Activated T-helper 2 cell treated with anti-CD3 and anti-CD28 coated beads, Interferon-gamma antibody, Interleukin-2, Interleukin-4, amounts not matched to agents 10 μg/mL and 5 μg/mL and 100 μg/mL, durations not matched to agents 14 hours and 24 hours and 36 hours (primary cell): ENCODE results near the gene MAGEB10. TPM values are rescaled to one million over a fixed set of nuclear protein-coding genes. Genes with fewer than 3 reads are reported as not detected.
"Not testable (repeated sequence)": the region's sequence is repeated elsewhere in the genome, so short reads cannot be mapped to it uniquely, and the experiment has no call there.

Experiments
- DNase-seq: peaks from one replicate; pipeline ENCODE4 v3.0.0; 2021; ENCODE audit warnings: low spot score
- H3K27ac Mint-ChIP-seq: one replicate; pipeline ENCODE4 v1.8.0; 2021; ENCODE audit warnings: mixed read lengths
- H3K27me3 Mint-ChIP-seq: one replicate; pipeline ENCODE4 v1.8.0; 2021; ENCODE audit warnings: low read depth, mixed read lengths
- H3K36me3 Mint-ChIP-seq: one replicate; pipeline ENCODE4 v1.8.0; 2021; ENCODE audit warnings: low read depth, mixed read lengths
- H3K4me1 Mint-ChIP-seq: one replicate; pipeline ENCODE4 v1.8.0; 2021; ENCODE audit warnings: low read depth, mixed read lengths
- H3K4me3 Mint-ChIP-seq: one replicate; pipeline ENCODE4 v1.8.0; 2021; ENCODE audit warnings: low read depth, mild to moderate bottlenecking, moderate library complexity, mixed read lengths
- H3K9me3 Mint-ChIP-seq: one replicate; pipeline ENCODE4 v1.8.0; 2021; ENCODE audit warnings: mixed read lengths
- intact Hi-C: fragments of 100-400 bp; cut with micrococcal nuclease; formaldehyde crosslinking; loops from one replicate; pipeline ENCODE4 v1.15.1; 2023
- total RNA-seq: library from RNA; stranded (reverse); gene quantifications from 2 replicates; pipeline ENCODE4 v1.2.3, GENCODE V29; 2022

Gene MAGEB10, protein sequence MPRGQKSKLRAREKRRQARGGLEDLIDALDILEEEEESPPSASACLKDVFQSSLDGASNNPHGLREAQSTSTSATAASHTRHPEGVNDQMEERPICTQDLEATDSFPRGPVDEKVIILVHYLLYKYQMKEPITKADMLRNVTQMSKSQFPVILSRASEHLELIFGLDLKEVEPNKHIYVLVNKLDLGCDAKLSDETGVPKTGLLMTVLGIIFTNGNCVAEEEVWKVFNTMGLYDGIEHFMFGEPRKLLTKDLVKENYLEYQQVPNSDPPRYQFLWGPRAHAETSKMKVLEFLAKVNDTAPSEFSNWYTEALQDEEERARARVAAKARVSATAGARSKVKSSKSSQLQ
- not detected in 2 replicates for total RNA-seq

- H3K9me3 Mint-ChIP-seq = no peaks in the 10 kb centered on the region
- no peaks in the 10 kb centered on the region for H3K4me1 Mint-ChIP-seq
These were observed at the start of gene MAGEB10 for GRCh38 chrX:27807690-27808089. Gene MAGEB10, plus strand, starts transcription at chrX:27807990. Its CDS starts 13,317 bp downstream, at chrX:27821307.

DNA sequence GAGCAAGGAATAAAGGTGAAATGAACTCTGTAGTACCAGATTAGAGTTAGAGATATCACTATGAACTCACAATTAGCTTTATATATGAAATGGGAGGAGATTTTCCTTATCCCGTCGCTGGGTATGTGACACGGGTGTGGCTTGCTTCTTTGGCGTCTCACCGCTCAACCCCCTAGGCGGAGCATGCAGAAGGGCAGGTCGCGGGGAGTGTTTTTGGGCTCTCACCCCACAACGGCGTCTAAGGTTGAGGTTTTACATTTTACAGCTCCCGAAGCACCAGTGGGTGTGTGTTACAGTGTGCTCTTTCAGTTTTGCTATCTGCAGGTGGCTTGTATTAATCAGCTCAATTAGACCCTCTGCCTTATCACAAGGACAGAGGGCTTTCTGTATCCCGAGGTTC, 42.1 kb upstream of the MAGEB10 start:
- H3K9me3 Mint-ChIP-seq = peaks cover 7% of the 10 kb centered on the region
- H3K27ac Mint-ChIP-seq = no peak overlapping the region

More at GRCh38 chrX:27807690-27808089, at the start of gene MAGEB10:
- intact Hi-C loops = no loop called here
- H3K27me3 Mint-ChIP-seq = no peaks in the 10 kb centered on the region
- H3K4me3 Mint-ChIP-seq = no peak within 1 kb of the TSS
- no peak within 1 kb of the TSS for H3K27ac Mint-ChIP-seq
- H3K36me3 Mint-ChIP-seq = no peaks in the 10 kb centered on the region
- no peak for DNase-seq

GRCh38 chrX:27767387-27767786, 40.4 kb upstream of the MAGEB10 start:
- intact Hi-C loops = no loop called here

More for the DNA sequence above, 42.1 kb upstream of the MAGEB10 start:
- Mint-ChIP-seq H3K36me3 (no peaks in the 10 kb centered on the region), H3K4me1 (no peaks in the 10 kb centered on the region), H3K4me3 (no peak overlapping the region), H3K27me3 (no peaks in the 10 kb centered on the region)
- no peak for DNase-seq
- intact Hi-C loops = no loop called here

GRCh38 chrX:27775984-27776383, 31.8 kb upstream of the MAGEB10 start:
- DNase-seq = no peak
- H3K4me1 Mint-ChIP-seq = no peaks in the 10 kb centered on the region
- intact Hi-C loops = no loop called here
- H3K9me3 Mint-ChIP-seq = no peaks in the 10 kb centered on the region
- no peaks in the 10 kb centered on the region for H3K36me3 Mint-ChIP-seq
- H3K27me3 Mint-ChIP-seq = no peaks in the 10 kb centered on the region
- H3K4me3 Mint-ChIP-seq = no peak overlapping the region
- H3K27ac Mint-ChIP-seq = no peak overlapping the region

More at GRCh38 chrX:27767387-27767786, 40.4 kb upstream of the MAGEB10 start:
- H3K4me1 Mint-ChIP-seq = no peaks in the 10 kb centered on the region
- H3K4me3 Mint-ChIP-seq = no peak overlapping the region
- H3K36me3 Mint-ChIP-seq = no peaks in the 10 kb centered on the region
- peaks cover 6% of the 10 kb centered on the region for H3K9me3 Mint-ChIP-seq
- DNase-seq = no peak
- H3K27ac Mint-ChIP-seq = no peak overlapping the region
- H3K27me3 Mint-ChIP-seq = no peaks in the 10 kb centered on the region

GRCh38 chrX:27796640-27797257, 11.0 kb upstream of the MAGEB10 start:
- Mint-ChIP-seq H3K4me1 (no peaks in the 10 kb centered on the region), H3K9me3 (no peaks in the 10 kb centered on the region), H3K36me3 (no peaks in the 10 kb centered on the region), H3K27ac (no peak overlapping the region), H3K4me3 (no peak overlapping the region), H3K27me3 (no peaks in the 10 kb centered on the region)
- no peak for DNase-seq
- intact Hi-C loops = no loop called here

GRCh38 chrX:27797575-27797974, 10.2 kb upstream of the MAGEB10 start:
- H3K9me3 Mint-ChIP-seq = peaks cover 4% of the 10 kb centered on the region
- H3K4me3 Mint-ChIP-seq = no peak overlapping the region
- H3K36me3 Mint-ChIP-seq = no peaks in the 10 kb centered on the region
- intact Hi-C loops = no loop called here
- no peaks in the 10 kb centered on the region for H3K4me1 Mint-ChIP-seq
- no peak for DNase-seq
- H3K27me3 Mint-ChIP-seq = no peaks in the 10 kb centered on the region
- H3K27ac Mint-ChIP-seq = no peak overlapping the region

DNA sequence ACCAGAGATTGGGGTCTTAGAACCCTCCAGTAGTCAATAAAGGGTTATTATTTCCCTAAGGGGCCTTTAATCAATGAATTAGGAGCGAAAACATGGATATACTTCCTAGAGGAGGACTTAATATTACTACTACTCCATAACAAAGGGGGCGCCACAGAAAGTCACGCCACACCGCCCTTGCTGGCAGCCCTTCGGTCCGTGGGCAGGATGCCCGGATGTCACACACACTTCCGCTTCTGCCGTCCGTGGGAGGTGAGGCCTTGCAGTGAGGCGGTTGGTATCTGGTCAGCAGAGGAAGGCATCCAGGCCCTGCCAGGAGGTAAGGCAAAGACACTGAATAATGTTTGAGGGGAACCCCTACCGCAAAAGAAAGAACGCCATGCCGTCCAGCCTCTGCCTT, 436 bp downstream of the MAGEB10 start:
- Mint-ChIP-seq H3K27me3 (no peaks in the 10 kb centered on the region), H3K9me3 (no peaks in the 10 kb centered on the region), H3K4me3 (no peak overlapping the region), H3K4me1 (no peaks in the 10 kb centered on the region), H3K36me3 (no peaks in the 10 kb centered on the region), H3K27ac (no peak overlapping the region)
- intact Hi-C loops = no loop called here
- no peak for DNase-seq

DNA sequence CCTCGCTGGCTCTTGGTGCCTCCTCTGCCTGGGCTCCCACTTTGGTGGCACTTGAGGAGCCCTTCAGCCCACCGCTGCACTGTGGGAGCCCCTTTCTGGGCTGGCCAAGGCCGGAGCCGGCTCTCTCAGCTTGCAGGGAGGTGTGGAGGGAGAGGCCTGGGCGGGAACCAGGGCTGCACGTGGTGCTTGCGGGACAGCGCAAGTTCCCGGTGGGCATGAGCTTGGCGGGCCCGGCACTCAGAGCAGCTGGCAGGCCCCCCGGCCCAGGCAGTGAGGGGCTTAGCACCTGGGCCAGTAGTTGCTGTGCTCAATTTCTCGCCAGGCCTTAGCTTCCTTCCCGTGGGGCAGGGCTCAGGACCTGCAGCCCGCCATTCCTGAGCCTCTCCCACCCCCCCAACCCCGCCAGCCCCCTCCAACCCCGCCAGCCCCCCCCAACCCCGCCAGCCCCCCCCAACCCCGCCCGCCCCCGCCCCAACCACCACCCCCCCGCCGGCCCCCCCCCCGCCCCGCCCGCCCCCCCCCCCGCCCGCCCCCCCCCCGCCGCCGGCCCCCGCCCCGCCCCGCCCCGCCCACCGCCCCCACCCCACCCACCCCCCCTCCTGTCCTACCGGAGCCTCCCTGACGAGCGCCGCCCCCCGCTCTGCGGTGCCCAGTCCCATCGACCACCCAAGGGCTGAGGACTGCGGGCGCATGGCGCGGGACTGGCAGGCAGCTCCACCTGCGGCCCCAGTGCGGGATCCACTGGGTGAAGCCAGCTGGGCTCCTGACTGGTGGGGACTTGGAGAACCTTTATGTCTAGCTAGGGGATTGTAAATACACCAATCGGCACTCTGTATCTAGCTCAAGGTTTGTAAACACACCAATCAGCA, 1.4 kb downstream of the MAGEB10 start:
- H3K36me3 Mint-ChIP-seq, H3K4me1 Mint-ChIP-seq, DNase-seq, H3K27ac Mint-ChIP-seq, H3K27me3 Mint-ChIP-seq, H3K4me3 Mint-ChIP-seq, H3K9me3 Mint-ChIP-seq, intact Hi-C loops: not testable (repeated sequence)

DNA sequence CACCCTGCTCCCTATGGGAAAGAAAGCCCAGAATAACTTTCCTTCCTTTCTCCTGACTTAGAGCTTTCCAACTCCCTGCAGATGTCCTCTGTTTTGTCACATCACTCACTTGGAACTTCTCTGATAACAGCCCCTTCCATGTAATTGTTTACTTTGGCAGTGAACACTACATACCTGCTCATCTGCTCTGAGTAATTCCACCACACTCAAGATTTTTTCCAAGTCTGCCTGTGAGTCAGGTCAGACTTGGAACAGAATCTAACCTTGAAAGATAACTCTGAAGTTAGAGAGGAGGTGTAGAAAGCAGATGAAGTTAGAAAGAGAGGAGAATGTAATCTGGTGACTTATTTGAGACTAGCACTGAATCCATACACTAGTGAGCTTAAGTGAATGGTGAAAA, 7.4 kb downstream of the MAGEB10 start:
- intact Hi-C loops = no loop called here
- Mint-ChIP-seq H3K27ac (no peak overlapping the region), H3K4me3 (no peak overlapping the region), H3K4me1 (no peaks in the 10 kb centered on the region), H3K27me3 (no peaks in the 10 kb centered on the region), H3K9me3 (no peaks in the 10 kb centered on the region), H3K36me3 (no peaks in the 10 kb centered on the region)
- DNase-seq = no peak

GRCh38 chrX:27823812-27824211, 16.0 kb downstream of the MAGEB10 start:
- Mint-ChIP-seq H3K4me3 (no peak overlapping the region), H3K27ac (no peak overlapping the region), H3K36me3 (no peaks in the 10 kb centered on the region), H3K27me3 (no peaks in the 10 kb centered on the region), H3K4me1 (no peaks in the 10 kb centered on the region), H3K9me3 (no peaks in the 10 kb centered on the region)
- intact Hi-C loops = no loop called here
- no peak for DNase-seq

DNA sequence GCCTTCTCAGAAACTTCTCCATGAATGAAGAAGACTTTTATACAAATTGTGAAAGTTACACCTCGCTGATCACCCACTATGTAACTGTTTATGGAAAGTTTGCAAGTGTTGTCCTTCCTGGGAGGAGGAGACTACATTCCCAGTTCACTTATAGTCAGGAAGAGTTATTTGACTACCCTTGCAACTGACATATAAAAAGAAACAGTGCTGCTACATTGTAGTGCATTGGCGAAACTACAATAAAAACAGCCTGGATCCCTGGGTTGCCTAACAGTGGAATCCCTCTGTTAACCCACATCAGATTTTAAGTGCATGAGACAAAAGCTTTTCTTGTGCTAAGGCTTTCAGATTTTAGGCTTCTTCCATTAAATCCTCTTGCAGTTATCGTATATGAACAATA, 30.4 kb downstream of the MAGEB10 start:
- DNase-seq = no peak
- Mint-ChIP-seq H3K9me3 (peaks cover 5% of the 10 kb centered on the region), H3K36me3 (no peaks in the 10 kb centered on the region), H3K27me3 (no peaks in the 10 kb centered on the region), H3K4me1 (no peaks in the 10 kb centered on the region), H3K4me3 (no peak overlapping the region), H3K27ac (no peak overlapping the region)
- intact Hi-C loops = no loop called here

DNA sequence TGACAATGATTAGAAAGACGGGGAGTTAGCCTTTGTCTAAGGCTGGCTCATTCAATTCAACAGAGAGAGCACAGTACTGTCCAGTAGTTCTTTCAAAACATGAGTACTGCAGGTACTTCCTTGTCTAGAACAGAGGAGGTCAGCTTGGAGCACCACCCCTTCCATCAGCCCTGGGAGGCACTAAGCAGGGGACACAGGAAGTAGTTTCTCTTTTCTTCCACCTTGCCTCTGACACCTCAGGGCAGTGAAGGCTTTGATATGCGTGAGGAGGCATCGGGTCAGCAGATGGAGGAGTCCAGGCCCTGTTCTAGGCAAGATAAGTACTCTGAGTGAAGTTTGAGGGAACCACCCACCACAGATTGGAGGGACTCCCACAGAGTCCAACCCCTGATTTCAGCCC, 33.1 kb downstream of the MAGEB10 start:
- no peaks in the 10 kb centered on the region for H3K4me1 Mint-ChIP-seq
- no peaks in the 10 kb centered on the region for H3K36me3 Mint-ChIP-seq
- no peaks in the 10 kb centered on the region for H3K27me3 Mint-ChIP-seq
- H3K27ac Mint-ChIP-seq = no peak overlapping the region
- intact Hi-C loops = no loop called here
- H3K4me3 Mint-ChIP-seq = no peak overlapping the region
- H3K9me3 Mint-ChIP-seq = no peaks in the 10 kb centered on the region
- no peak for DNase-seq

DNA sequence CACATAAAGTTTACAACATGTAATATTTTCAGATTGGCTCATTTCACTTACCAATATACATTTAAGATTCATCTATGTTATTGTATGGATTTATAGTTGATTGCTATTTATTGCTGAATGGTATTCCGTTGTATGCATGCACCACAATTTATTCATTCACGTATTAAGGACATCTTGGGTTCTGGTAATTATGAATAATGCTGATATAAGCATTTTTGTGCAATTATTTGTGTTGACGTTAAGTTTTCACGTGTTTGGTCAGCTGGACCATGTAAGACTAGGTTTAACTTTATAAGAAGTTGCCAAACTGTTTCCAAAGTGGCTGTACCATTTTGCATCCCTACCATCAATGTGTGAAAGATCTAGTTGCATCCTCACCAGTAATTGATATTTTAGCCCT, 35.1 kb downstream of the MAGEB10 start:
- H3K36me3 Mint-ChIP-seq = no peaks in the 10 kb centered on the region
- intact Hi-C loops = no loop called here
- H3K4me1 Mint-ChIP-seq = no peaks in the 10 kb centered on the region
- no peaks in the 10 kb centered on the region for H3K27me3 Mint-ChIP-seq
- H3K9me3 Mint-ChIP-seq = no peaks in the 10 kb centered on the region
- no peak overlapping the region for H3K4me3 Mint-ChIP-seq
- no peak overlapping the region for H3K27ac Mint-ChIP-seq
- DNase-seq = no peak
